NCI-H524 treated with DMSO at 0.1 percent for 48 hours (cell line): ENCODE data around the gene TPRG1.

Source experiments
- DNase-seq: peaks from one replicate; lab custom pipeline; 2025; lab: John Stamatoyannopoulos, UW

TPRG1 gene

GRCh38 chr3:189232790-189233189, 61.0 kb downstream of the TPRG1 start:
- no peak for DNase-seq

GRCh38 chr3:189233225-189233858, 61.6 kb downstream of the TPRG1 start:
- peak; percentile 41 for DNase-seq

GRCh38 chr3:189235214-189235613, 63.4 kb downstream of the TPRG1 start:
- no peak for DNase-seq

GRCh38 chr3:189236352-189236751, 64.6 kb downstream of the TPRG1 start:
- DNase-seq: no peak

GRCh38 chr3:189237526-189237925, 65.8 kb downstream of the TPRG1 start:
- DNase-seq: no peak

GRCh38 chr3:189238071-189238470, 66.3 kb downstream of the TPRG1 start:
- no peak for DNase-seq

- DNase-seq: no peak
Observed at GRCh38 chr3:189239616-189240015, 67.8 kb downstream of the TPRG1 start.

GRCh38 chr3:189249987-189250386, 78.2 kb downstream of the TPRG1 start:
- DNase-seq: peak; percentile 58

- no peak for DNase-seq
Observed at GRCh38 chr3:189258261-189258660, 86.5 kb downstream of the TPRG1 start.

- DNase-seq: no peak
Observed at GRCh38 chr3:189260556-189261493, 89.1 kb downstream of the TPRG1 start.

GRCh38 chr3:189262746-189263145, 91.0 kb downstream of the TPRG1 start:
- DNase-seq: peak; percentile 61

- DNase-seq: peak; percentile 63
Observed at GRCh38 chr3:189267981-189268613, 96.3 kb downstream of the TPRG1 start.

- no peak for DNase-seq
Observed at GRCh38 chr3:189269365-189269764, 97.6 kb downstream of the TPRG1 start.

- DNase-seq: peak; percentile 48
Observed at GRCh38 chr3:189270248-189270832, 98.6 kb downstream of the TPRG1 start.

GRCh38 chr3:189272500-189273119, 100.8 kb downstream of the TPRG1 start:
- peak; percentile 66 for DNase-seq

GRCh38 chr3:189273736-189274135, 102.0 kb downstream of the TPRG1 start:
- no peak for DNase-seq

- no peak for DNase-seq
Observed at GRCh38 chr3:189275182-189275581, 103.4 kb downstream of the TPRG1 start.

GRCh38 chr3:189275852-189276251, 104.1 kb downstream of the TPRG1 start:
- DNase-seq: no peak

- DNase-seq: no peak
Observed at GRCh38 chr3:189276444-189277219, 104.9 kb downstream of the TPRG1 start.

- DNase-seq: no peak
Observed at GRCh38 chr3:189277711-189278110, 105.9 kb downstream of the TPRG1 start.

- no peak for DNase-seq
Observed at GRCh38 chr3:189278221-189278620, 106.5 kb downstream of the TPRG1 start.
